A549 (cell line): ENCODE measurements around the gene ALDH7A1. TPM values are rescaled to one million over a fixed set of nuclear protein-coding genes. Genes with fewer than 3 reads are reported as not detected.
A peak's percentile ranks its signal among the peaks of the same experiment; 100 is the strongest.

Experiments
- ATAC-seq, 2 experiments: fragments of 200-7000 bp in 1 of 2; fragments of >200 bp in 1 of 2; cut with Nextera tagmentation in 1 of 2; cut with Tn5 transposase in 1 of 2; 3 replicates each; pipeline versions ENCODE4 v1.8.0 to v1.9.1; 2018 to 2020; ENCODE audit warnings: mild to moderate bottlenecking in 1 of 2, moderate library complexity in 1 of 2
- CTCF ChIA-PET: fragments of 300-600 bp; sonication (Branson Sonifier 250); formaldehyde crosslinking; extraction: SDS; loops from one replicate; lab custom pipeline; 2021; ENCODE audit warnings: antibody characterized with exemption, inconsistent platforms; lab: Yijun Ruan, JAX
- POLR2A ChIA-PET: fragments of 350-600 bp; formaldehyde crosslinking; extraction: SDS; loops from one replicate; lab custom pipeline; 2021; ENCODE audit warnings: antibody characterized with exemption, inconsistent platforms; lab: Yijun Ruan, JAX
- DNase-seq, 2 experiments: peaks; one replicate each; pipeline versions ENCODE4 v3.0.0 to v3.0.0-alpha.2; 2011 to 2016; ENCODE audit warnings: low read depth in 1 of 2, low spot score in 1 of 2
- FAIRE-seq: peaks from 2 replicates; lab custom pipeline; 2011; peaks lifted over from hg19 to GRCh38; lab: Jason Lieb, UNC
- H3K27ac ChIP-seq, 2 experiments: fragments of >200 bp; sonication (Bioruptor Twin); formaldehyde crosslinking; 3 replicates each; pipeline ENCODE4 v1.5.1; 2016 to 2017
- H3K4me1 ChIP-seq: fragments of >200 bp; sonication (Bioruptor Twin); formaldehyde crosslinking; 3 replicates; pipeline ENCODE4 v1.6.1; 2016
- H3K4me2 ChIP-seq: fragments of >200 bp; sonication (Bioruptor Twin); formaldehyde crosslinking; 3 replicates; pipeline ENCODE4 v1.6.1; 2016
- H3K4me3 ChIP-seq: fragments of >200 bp; sonication (Bioruptor Twin); formaldehyde crosslinking; 3 replicates; pipeline ENCODE4 v1.5.1; 2016
- H3K9me3 ChIP-seq: fragments of >200 bp; sonication (Bioruptor Twin); formaldehyde crosslinking; 3 replicates; pipeline ENCODE4 v1.6.1; 2016
- ATOH8 ChIP-seq: fragments of 250-450 bp; sonication (Bioruptor Pico); IDR thresholded peaks from 2 replicates; pipeline ENCODE4 v1.5.0; 2020; ENCODE audit warnings: low read depth, mild to moderate bottlenecking, moderate library complexity
- BHLHE40 ChIP-seq: IDR thresholded peaks from 2 replicates; pipeline ENCODE4 v1.6.1; 2012; ENCODE audit warnings: low read depth, low read length, inconsistent platforms
- CBX2 ChIP-seq: fragments of 200-600 bp; sonication (generic); IDR thresholded peaks from 2 replicates; pipeline ENCODE4 v1.6.1; 2016; ENCODE audit warnings: low read depth, mild to moderate bottlenecking, borderline replicate concordance
- CHD2 ChIP-seq: fragments of 150-350 bp; IDR thresholded peaks from 2 replicates; pipeline ENCODE4 v1.6.1; 2014; ENCODE audit warnings: low read length; ENCODE audit not compliant: partially characterized antibody
- CHD4 ChIP-seq: fragments of 200-600 bp; sonication (generic); IDR thresholded peaks from 2 replicates; pipeline ENCODE4 v1.6.1; 2016; ENCODE audit warnings: antibody characterized with exemption, mild to moderate bottlenecking, borderline replicate concordance
- EHMT2 ChIP-seq: fragments of 200-600 bp; sonication (generic); IDR thresholded peaks from 2 replicates; pipeline ENCODE4 v1.6.1; 2016; ENCODE audit warnings: antibody characterized with exemption, low read depth, mild to moderate bottlenecking, moderate library complexity
- GATA3 ChIP-seq: IDR thresholded peaks from 2 replicates; pipeline ENCODE4 v1.6.1; 2012; ENCODE audit warnings: borderline replicate concordance
- HDAC2 ChIP-seq: fragments of 200-600 bp; sonication (generic); IDR thresholded peaks from 2 replicates; pipeline ENCODE4 v1.6.1; 2016
- HEYL ChIP-seq: fragments of 250-450 bp; sonication (Bioruptor Pico); IDR thresholded peaks from 2 replicates; pipeline ENCODE4 v1.8.0; 2021; ENCODE audit warnings: mild to moderate bottlenecking, moderate library complexity
- HOXA7 ChIP-seq: fragments of 250-450 bp; sonication (Bioruptor Pico); IDR thresholded peaks from 2 replicates; pipeline ENCODE4 v1.5.0; 2020; ENCODE audit warnings: mild to moderate bottlenecking, moderate library complexity
- JUNB ChIP-seq: fragments of >200 bp; sonication (Bioruptor Twin); formaldehyde crosslinking; IDR thresholded peaks from 2 replicates; pipeline ENCODE4 v1.6.1; 2016
- KDM5A ChIP-seq: fragments of 200-600 bp; sonication (generic); IDR thresholded peaks from 2 replicates; pipeline ENCODE4 v1.6.1; 2016; ENCODE audit warnings: antibody characterized with exemption, mild to moderate bottlenecking
- MAFK ChIP-seq: fragments of 450-650 bp; IDR thresholded peaks from 2 replicates; pipeline ENCODE4 v1.6.1; 2014; ENCODE audit not compliant: partially characterized antibody
- RAD21 ChIP-seq, 2 experiments: fragments of >200 bp in 1 of 2; sonication (Bioruptor Twin) in 1 of 2; formaldehyde crosslinking in 1 of 2; IDR thresholded peaks in 1 of 2; conservative IDR thresholded peaks in 1 of 2; 2 replicates in 1 of 2; 3 replicates in 1 of 2; pipeline ENCODE4 v1.6.1; 2012 to 2018; ENCODE audit warnings: inconsistent platforms in 1 of 2
- SMC3 ChIP-seq: fragments of >200 bp; sonication (Bioruptor Twin); formaldehyde crosslinking; IDR thresholded peaks from 3 replicates; pipeline ENCODE4 v1.6.1; 2018; ENCODE audit warnings: inconsistent platforms
- SREBF2 ChIP-seq: fragments of 450-650 bp; IDR thresholded peaks from 2 replicates; pipeline ENCODE4 v1.6.1; 2014; ENCODE audit warnings: mild to moderate bottlenecking, moderate library complexity
- TFCP2L1 ChIP-seq: fragments of 250-450 bp; sonication (Bioruptor Pico); IDR thresholded peaks from 2 replicates; pipeline ENCODE4 v1.5.0; 2021; ENCODE audit warnings: mild to moderate bottlenecking
- USF2 ChIP-seq: fragments of 450-650 bp; IDR thresholded peaks from 2 replicates; pipeline ENCODE4 v1.6.1; 2014; ENCODE audit warnings: antibody characterized with exemption
- WGBS: methylation state at CpG from one replicate; pipeline ENCODE4 v1.1.6; 2017; ENCODE audit errors: missing lambda C conversion rate; 5-methylcytosine and 5-hydroxymethylcytosine counted together
- polyA plus RNA-seq, 4 experiments: library from polyadenylated mRNA; depleted of rRNA in 3 of 4; stranded (reverse); fragments of >200 nt; fragmentation: RNase III in 1 of 4; extraction: RNeasy Plus Mini Kit Qiagen cat#74134 plus additional on column Dnase treatment in 1 of 4; gene quantifications; 2 replicates in 3 of 4; 3 replicates in 1 of 4; pipeline ENCODE4 v1.2.3, GENCODE V29; 2011 to 2017
- TF ChIP-seq, protein P1 (sequence below): fragments of >200 bp; sonication (Bioruptor Twin); formaldehyde crosslinking; IDR thresholded peaks from 3 replicates; pipeline ENCODE4 v1.5.1; 2016
- TF ChIP-seq, protein P2 (sequence below): IDR thresholded peaks from 2 replicates; pipeline ENCODE4 v1.6.1; 2012
- TF ChIP-seq, protein P3 (sequence below): IDR thresholded peaks from 2 replicates; pipeline ENCODE4 v1.6.1; 2012; ENCODE audit warnings: low read depth, borderline replicate concordance

ALDH7A1 gene
- polyA plus RNA-seq, 2 of the 4 experiments (the other 2 are of a cell fraction) = 72.4 to 99.2 TPM

DNA sequence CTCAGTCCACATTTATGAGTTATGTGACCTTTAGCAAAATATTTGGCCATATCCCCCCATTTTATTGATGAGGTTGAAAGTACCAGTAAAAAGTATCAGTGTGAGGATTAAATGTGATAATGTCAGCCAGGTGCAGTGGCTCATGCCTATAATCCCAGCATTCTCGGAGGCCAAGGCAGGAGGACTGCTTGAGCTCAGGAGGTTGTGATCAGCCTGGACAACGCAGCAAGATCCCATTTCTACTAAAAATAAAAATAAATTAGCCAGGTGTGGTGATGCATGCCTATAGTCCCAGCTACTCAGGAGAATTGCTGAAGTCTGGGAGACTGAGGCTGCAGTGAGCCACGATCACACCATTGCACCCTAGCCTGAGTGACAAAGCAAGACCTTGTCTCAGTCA is 100.6 kb downstream of the ALDH7A1 start (continued):
- no peak for TF ChIP-seq SMC3
- no peak for TF ChIP-seq RAD21 (conservative IDR thresholded peaks at IDR 0.05 in 1 of 2, IDR thresholded peaks at IDR 0.05 in 1 of 2)

GRCh38 chr5:126492939-126493338 is 102.1 kb downstream of the ALDH7A1 start:
- WGBS = 44% methylated on average over 8 of the region's 8 CpGs
- POLR2A ChIA-PET = no interaction called here
- Histone ChIP-seq H3K4me2 (no peak overlapping the region), H3K27ac (no peak overlapping the region), H3K4me1 (no peaks in the 10 kb centered on the region), H3K4me3 (no peak overlapping the region), H3K9me3 (no peaks in the 10 kb centered on the region)
- ATAC-seq (peak; percentile 59 to 68; a peak in 4 of 6 replicates), FAIRE-seq (no peak), DNase-seq (peak in 1 of 2 experiments; percentile 27)
- TF ChIP-seq, protein P1, sequence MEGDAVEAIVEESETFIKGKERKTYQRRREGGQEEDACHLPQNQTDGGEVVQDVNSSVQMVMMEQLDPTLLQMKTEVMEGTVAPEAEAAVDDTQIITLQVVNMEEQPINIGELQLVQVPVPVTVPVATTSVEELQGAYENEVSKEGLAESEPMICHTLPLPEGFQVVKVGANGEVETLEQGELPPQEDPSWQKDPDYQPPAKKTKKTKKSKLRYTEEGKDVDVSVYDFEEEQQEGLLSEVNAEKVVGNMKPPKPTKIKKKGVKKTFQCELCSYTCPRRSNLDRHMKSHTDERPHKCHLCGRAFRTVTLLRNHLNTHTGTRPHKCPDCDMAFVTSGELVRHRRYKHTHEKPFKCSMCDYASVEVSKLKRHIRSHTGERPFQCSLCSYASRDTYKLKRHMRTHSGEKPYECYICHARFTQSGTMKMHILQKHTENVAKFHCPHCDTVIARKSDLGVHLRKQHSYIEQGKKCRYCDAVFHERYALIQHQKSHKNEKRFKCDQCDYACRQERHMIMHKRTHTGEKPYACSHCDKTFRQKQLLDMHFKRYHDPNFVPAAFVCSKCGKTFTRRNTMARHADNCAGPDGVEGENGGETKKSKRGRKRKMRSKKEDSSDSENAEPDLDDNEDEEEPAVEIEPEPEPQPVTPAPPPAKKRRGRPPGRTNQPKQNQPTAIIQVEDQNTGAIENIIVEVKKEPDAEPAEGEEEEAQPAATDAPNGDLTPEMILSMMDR = peak; percentile 22; the same call in 1 of the 3 replicates
- TF ChIP-seq SMC3 = peak; percentile 36; the same call in 1 of the 3 replicates
- TF ChIP-seq USF2 = no peak
- peak; percentile 22 to 53; a peak in 2 of 5 replicates for TF ChIP-seq RAD21 (conservative IDR thresholded peaks at IDR 0.05 in 1 of 2, IDR thresholded peaks at IDR 0.05 in 1 of 2)
- CTCF ChIA-PET = interaction anchor here (1.4 to 1.5 kb wide), 2 partner anchors 8 to 139 kb away, joined by 4 to 6 read pairs; no protein-coding TSS in a partner anchor

- H3K4me1 ChIP-seq = no peaks in the 10 kb centered on the region
- ATAC-seq (peak; percentile 68 to 70; a peak in 5 of 6 replicates), FAIRE-seq (no peak), DNase-seq (no peak)
- no peaks in the 10 kb centered on the region for H3K9me3 ChIP-seq
- no peak overlapping the region for H3K4me2 ChIP-seq
- TF ChIP-seq SREBF2 = no peak
- no peak for TF ChIP-seq EHMT2
- no peak for TF ChIP-seq BHLHE40
- TF ChIP-seq MAFK = no peak
- no peak for TF ChIP-seq HEYL (CRISPR knock-in tag)
- no peak for TF ChIP-seq JUNB
- TF ChIP-seq, protein P2, sequence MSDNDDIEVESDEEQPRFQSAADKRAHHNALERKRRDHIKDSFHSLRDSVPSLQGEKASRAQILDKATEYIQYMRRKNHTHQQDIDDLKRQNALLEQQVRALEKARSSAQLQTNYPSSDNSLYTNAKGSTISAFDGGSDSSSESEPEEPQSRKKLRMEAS = no peak
- no peak overlapping the region for H3K27ac ChIP-seq
- no peak overlapping the region for H3K4me3 ChIP-seq
- ChIA-PET CTCF (interaction anchor here (0.8 to 1.2 kb wide), 4 partner anchors 9 to 151 kb away, joined by 3 to 6 read pairs (median 4); no protein-coding TSS in a partner anchor), POLR2A (no interaction called here)
- 80% methylated on average over 12 of the region's 12 CpGs for WGBS
Observed at GRCh38 chr5:126490167-126490940, 104.7 kb downstream of the ALDH7A1 start.

DNA sequence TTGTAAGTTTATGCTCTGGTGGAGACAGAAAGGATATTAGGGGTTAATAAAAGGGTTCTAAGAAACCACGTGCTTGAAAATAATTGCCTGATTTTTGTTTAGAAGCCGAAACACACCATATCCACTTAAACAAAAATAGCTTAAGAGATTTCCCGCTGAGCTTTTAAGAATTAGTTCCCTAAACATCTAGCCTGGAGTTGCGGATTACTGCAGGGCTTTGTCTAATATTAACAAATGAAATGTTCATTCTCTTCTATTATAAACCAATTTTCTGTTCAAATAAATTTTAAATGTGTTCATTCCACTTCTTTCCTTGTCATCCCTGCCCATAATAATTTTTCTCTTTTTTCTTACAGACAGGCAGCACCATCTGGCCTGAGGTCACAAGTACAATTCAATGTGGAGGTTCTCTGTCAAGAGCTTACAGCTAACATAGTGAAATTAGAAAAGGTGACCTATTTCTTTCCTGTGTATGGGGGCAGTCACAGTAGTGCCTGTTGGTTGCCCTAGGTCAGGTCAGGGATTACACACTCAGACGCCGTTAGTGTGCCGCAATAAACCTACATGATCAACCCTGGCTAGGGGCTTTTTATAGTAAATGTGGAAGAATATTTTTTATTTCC is 106.5 kb downstream of the ALDH7A1 start:
- FAIRE-seq (no peak), DNase-seq (no peak), ATAC-seq (no peak)
- WGBS = 83% methylated on average over 7 of the region's 7 CpGs
- POLR2A ChIA-PET = no interaction called here
- TF ChIP-seq KDM5A (no peak), USF2 (no peak), HDAC2 (no peak), CBX2 (no peak), TFCP2L1 (CRISPR knock-in tag) (no peak), EHMT2 (no peak), CHD4 (no peak), CHD2 (no peak), ATOH8 (CRISPR knock-in tag) (no peak), GATA3 (no peak), HOXA7 (CRISPR knock-in tag) (no peak)
- TF ChIP-seq, protein P3, sequence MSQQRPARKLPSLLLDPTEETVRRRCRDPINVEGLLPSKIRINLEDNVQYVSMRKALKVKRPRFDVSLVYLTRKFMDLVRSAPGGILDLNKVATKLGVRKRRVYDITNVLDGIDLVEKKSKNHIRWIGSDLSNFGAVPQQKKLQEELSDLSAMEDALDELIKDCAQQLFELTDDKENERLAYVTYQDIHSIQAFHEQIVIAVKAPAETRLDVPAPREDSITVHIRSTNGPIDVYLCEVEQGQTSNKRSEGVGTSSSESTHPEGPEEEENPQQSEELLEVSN = no peak
- H3K27ac ChIP-seq = no peak overlapping the region
- CTCF ChIA-PET = interaction anchor here (0.6 to 1.3 kb wide), 4 partner anchors 12 to 1255 kb away, joined by 3 read pairs; no protein-coding TSS in a partner anchor
- no peak overlapping the region for H3K4me3 ChIP-seq
- no peaks in the 10 kb centered on the region for H3K9me3 ChIP-seq
- H3K4me2 ChIP-seq = no peak overlapping the region
- no peaks in the 10 kb centered on the region for H3K4me1 ChIP-seq
